Pancreas (tissue), 10 donors: Measurements from ENCODE around the gene TEX22. TPM values are rescaled to one million over a fixed set of nuclear protein-coding genes. Genes with fewer than 3 reads are reported as not detected.

Experiments used
- ATAC-seq, 4 donors: fragments of 200-7000 bp; cut with Tn5 transposase; one replicate each; pipeline versions ENCODE4 v1.8.0 to v1.9.1; 2020; ENCODE audit warnings: mild to moderate bottlenecking in 4 of 4, moderate library complexity in 4 of 4
- DNase-seq, 6 donors: peaks; one replicate each; pipeline ENCODE4 v3.0.0-alpha.2; 2020
- FAIRE-seq: peaks from 2 replicates; lab custom pipeline; 2012; peaks lifted over from hg19 to GRCh38; lab: Jason Lieb, UNC
- H3K27ac ChIP-seq, 4 donors: fragments of 200-600 bp; sonication (generic); 1 replicate in 3 of 4; 2 replicates in 1 of 4; pipeline versions ENCODE4 v1.5.0 to v1.8.0; 2020
- H3K27me3 ChIP-seq, 4 donors: fragments of 200-600 bp; one replicate each; pipeline ENCODE4 v1.8.0; 2021
- H3K36me3 ChIP-seq, 3 donors: fragments of 200-600 bp; sonication (generic) in 1 of 3; one replicate each; pipeline versions ENCODE4 v1.5.0 to v1.8.0; 2020 to 2021
- H3K4me1 ChIP-seq, 3 donors: fragments of 200-600 bp; one replicate each; pipeline ENCODE4 v1.8.0; 2021
- H3K4me3 ChIP-seq, 4 donors: fragments of 200-600 bp; sonication (generic) in 2 of 4; one replicate each; pipeline versions ENCODE4 v1.5.0 to v1.8.0; 2020 to 2021
- H3K9me3 ChIP-seq, 4 donors: fragments of 200-600 bp; one replicate each; pipeline ENCODE4 v1.8.0; 2021
- CTCF ChIP-seq, 4 donors: fragments of 200-600 bp; sonication (generic) in 3 of 4; IDR thresholded peaks; one replicate each; pipeline versions ENCODE4 v1.5.0 to v1.8.0; 2021; ENCODE audit warnings: antibody characterized with exemption in 4 of 4
- WGBS, 2 donors: extraction: QIAGEN DNeasy Blood & Tissue Kit; methylation state at CpG; one replicate each; pipeline ENCODE4 v1.1.7; 2013; 5-methylcytosine and 5-hydroxymethylcytosine counted together
- intact Hi-C, 3 donors: fragments of 100-400 bp; cut with DNase I; formaldehyde crosslinking; loops; one replicate each; pipeline versions ENCODE4 v1.11.1 to v1.14.2; 2022
- polyA plus RNA-seq, 2 donors: library from polyadenylated mRNA; stranded (reverse); fragments of 200-250 nt; gene quantifications; one replicate each; pipeline ENCODE4 v1.2.3, GENCODE V29; 2013
- total RNA-seq, 6 donors: library from RNA; stranded (reverse); fragmentation: NEBNext Ultra II Directional in 4 of 6; extraction: Animal tissue kit (Norgen Biotek cat#: 25700) in 4 of 6; gene quantifications; one replicate each; pipeline versions ENCODE4 v1.2.1 to v1.2.4, GENCODE V29; 2021 to 2023
- donor health status: healthy with polysubstance abuse.
- donor health status: DM: no; HTN: no; CAD: no; lungs with moderate emphysema.
- donor health status: DM: no; HTN: no; CAD: no.
- donor health status: control.
- donor health status: control.
- donor health status: Bipolar disorder and iron deficiency.
- donor health status: DM: yes; HTN: yes; CAD: no.
- donor health status: DM: no; HTN: no; CAD: no.
- donor health status: DM: no; HTN: no; CAD: no.
- donor health status: DM: yes; HTN: yes; CAD: no.

TEX22 gene
- total and polyA plus RNA-seq, 8 donors: 0.14 to 2.4 (median 1.1) TPM

GRCh38 chr14:105365681-105366080, 32.7 kb upstream of the TEX22 start:
- no peak for TF ChIP-seq CTCF (IDR thresholded peaks at IDR 0.05)
- Histone ChIP-seq H3K27me3 (no peaks in the 10 kb centered on the region), H3K36me3 (peaks cover 0 to 32% (median 5%) of the 10 kb centered on the region in 3 donors), H3K4me1 (no peaks in the 10 kb centered on the region), H3K27ac (no peak overlapping the region), H3K9me3 (no peaks in the 10 kb centered on the region), H3K4me3 (no peak overlapping the region)
- FAIRE-seq (no peak), DNase-seq (no peak), ATAC-seq (no peak)
- WGBS, 2 donors: 96% methylated on average over 12 of the region's 12 CpGs
- intact Hi-C loops: no loop called here

GRCh38 chr14:105366386-105367074, 31.8 kb upstream of the TEX22 start:
- Histone ChIP-seq H3K27me3 (no peaks in the 10 kb centered on the region), H3K36me3 (peaks cover 0 to 25% (median 5%) of the 10 kb centered on the region in 3 donors), H3K4me1 (no peaks in the 10 kb centered on the region), H3K9me3 (no peaks in the 10 kb centered on the region), H3K4me3 (no peak overlapping the region), H3K27ac (no peak overlapping the region)
- FAIRE-seq (no peak), ATAC-seq (no peak), DNase-seq (peak in 1 of 6 donors; percentile 14)
- TF ChIP-seq CTCF (IDR thresholded peaks at IDR 0.05): no peak
- intact Hi-C loops: no loop called here
- 92 to 93% methylated on average over 21 to 23 of the region's 23 CpGs for WGBS, 2 donors

- Histone ChIP-seq H3K9me3 (no peaks in the 10 kb centered on the region), H3K36me3 (peaks cover 0 to 25% (median 5%) of the 10 kb centered on the region in 3 donors), H3K4me3 (no peak overlapping the region), H3K27me3 (no peaks in the 10 kb centered on the region), H3K27ac (no peak overlapping the region), H3K4me1 (no peaks in the 10 kb centered on the region)
- DNase-seq (peak in 3 of 6 donors; percentile 49 to 84 (median 55)), ATAC-seq (no peak), FAIRE-seq (no peak)
- WGBS, 2 donors: 90 to 91% methylated on average over 34 of the region's 34 CpGs
- intact Hi-C loops: no loop called here
- no peak for TF ChIP-seq CTCF (IDR thresholded peaks at IDR 0.05)
Observed at GRCh38 chr14:105367116-105368031, 31.0 kb upstream of the TEX22 start.

- no peaks in the 10 kb centered on the region for H3K4me1 ChIP-seq
- H3K27me3 ChIP-seq: no peaks in the 10 kb centered on the region
- 96% methylated on average over 18 to 20 of the region's 20 CpGs for WGBS, 2 donors
- FAIRE-seq: no peak
- DNase-seq: peak in 2 of 6 donors; percentile 20 to 71
- peaks cover 0 to 25% (median 5%) of the 10 kb centered on the region in 3 donors for H3K36me3 ChIP-seq
- no peak overlapping the region for H3K27ac ChIP-seq
- no peak for TF ChIP-seq CTCF (IDR thresholded peaks at IDR 0.05)
- H3K9me3 ChIP-seq: no peaks in the 10 kb centered on the region
- ATAC-seq: no peak
- intact Hi-C loops: no loop called here
- H3K4me3 ChIP-seq: no peak overlapping the region
Observed at GRCh38 chr14:105368032-105368417, 30.3 kb upstream of the TEX22 start.
